GM19468 (cell line): ENCODE data around the gene UBXN2A.

Experiments
- ATAC-seq: cut with Tn5 transposase; IDR thresholded peaks from one replicate; pipeline ENCODE4 v1.9.1; 2021; ENCODE audit warnings: mild to moderate bottlenecking, moderate library complexity, moderate number of reproducible peaks; ENCODE audit not compliant: unreplicated experiment; ENCODE audit errors: extremely low read depth

UBXN2A gene

GRCh38 chr2:23939987-23940717 is at the start of gene UBXN2A:
UBXN2A (plus strand) TSS chr2:23940463; CDS start chr2:23958315, 17,852 bp downstream.
- ATAC-seq: peak; percentile 43

- ATAC-seq: no peak
These were observed 40.1 kb upstream of the UBXN2A start for GRCh38 chr2:23900133-23900532.

- ATAC-seq: no peak
These were observed 39.5 kb upstream of the UBXN2A start for GRCh38 chr2:23900541-23901322.

- ATAC-seq: no peak
These were observed 38.1 kb upstream of the UBXN2A start for GRCh38 chr2:23901966-23902846.

GRCh38 chr2:23903034-23903433 is 37.2 kb upstream of the UBXN2A start:
- ATAC-seq: no peak

- ATAC-seq: no peak
These were observed 36.0 kb upstream of the UBXN2A start for GRCh38 chr2:23904215-23904614.

GRCh38 chr2:23904692-23905091 is 35.6 kb upstream of the UBXN2A start:
- ATAC-seq: no peak

- no peak for ATAC-seq
These were observed 35.1 kb upstream of the UBXN2A start for GRCh38 chr2:23905155-23905554.

- no peak for ATAC-seq
These were observed 28.2 kb upstream of the UBXN2A start for GRCh38 chr2:23912054-23912453.

- ATAC-seq: no peak
These were observed 24.9 kb upstream of the UBXN2A start for GRCh38 chr2:23915327-23915726.

- ATAC-seq: no peak
These were observed 23.4 kb upstream of the UBXN2A start for GRCh38 chr2:23916727-23917405.

- no peak for ATAC-seq
These were observed 21.3 kb upstream of the UBXN2A start for GRCh38 chr2:23918837-23919489.

GRCh38 chr2:23924589-23925359 is 15.5 kb upstream of the UBXN2A start:
- no peak for ATAC-seq

- ATAC-seq: no peak
These were observed 14.5 kb upstream of the UBXN2A start for GRCh38 chr2:23925702-23926289.

GRCh38 chr2:23926290-23926749 is 13.9 kb upstream of the UBXN2A start:
- peak; percentile 3 for ATAC-seq

- peak; percentile 80 for ATAC-seq
These were observed 13.3 kb upstream of the UBXN2A start, which contains the start of gene ATAD2B for GRCh38 chr2:23926750-23927571. ATAD2B (minus strand) TSS chr2:23927123; CDS start chr2:23926770, 353 bp downstream.

GRCh38 chr2:23934259-23934658 is 6.0 kb upstream of the UBXN2A start:
- ATAC-seq: no peak
